HCT116 (cell line): ENCODE measurements around the gene TMEM115. TPM values are rescaled to one million over a fixed set of nuclear protein-coding genes. Genes with fewer than 3 reads are reported as not detected.

Source experiments
- ATAC-seq: fragments of 200-7000 bp; cut with Tn5 transposase; 2 replicates; pipeline ENCODE4 v1.9.1; 2020; ENCODE audit warnings: mild to moderate bottlenecking, moderate library complexity
- BruUV-seq: library from RNA; stranded (reverse); fragments of 400-500 nt; replicated peaks from 2 replicates; lab custom pipeline; 2021; lab: Mats Ljungman, UMichigan
- CTCF ChIA-PET: fragments of 300-600 bp; sonication (Branson Sonifier 250); formaldehyde crosslinking; loops from one replicate; lab custom pipeline; 2021; ENCODE audit warnings: antibody characterized with exemption; lab: Charles Lee
- POLR2A ChIA-PET: fragments of 300-600, 350-600 bp; sonication (Branson Sonifier 250); formaldehyde crosslinking; loops from one replicate; lab custom pipeline; 2021; ENCODE audit warnings: antibody characterized with exemption; lab: Charles Lee
- RAD21 ChIA-PET, 2 experiments: fragments of 300-600 bp; sonication (Branson Sonifier 250); formaldehyde crosslinking; loops; one replicate each; lab custom pipeline; 2023; ENCODE audit warnings: low total read pairs in 2 of 2; ENCODE audit not compliant: uncharacterized antibody in 2 of 2, unreplicated experiment in 2 of 2, low non-redundant PET in 1 of 2; lab: Charles Lee
- DNase-seq: peaks from one replicate; pipeline ENCODE4 v3.0.0-alpha.2; 2010; ENCODE audit warnings: low read depth, low spot score
- H2AFZ ChIP-seq: fragments of 200-600 bp; shearing (Covaris generic), sonication (generic); 2 replicates; pipeline ENCODE4 v1.6.1; 2017; ENCODE audit warnings: low read depth, mixed run types, mixed read lengths, antibody characterized with exemption, low read length; ENCODE audit not compliant: poor library complexity, severe bottlenecking
- H3K27ac ChIP-seq: 2 replicates; pipeline ENCODE4 v1.5.1; 2012; ENCODE audit warnings: low read depth, low read length
- H3K27me3 ChIP-seq: fragments of 200-600 bp; sonication (generic); 2 replicates; pipeline ENCODE4 v1.6.1; 2016; ENCODE audit warnings: mixed run types, low read length, mixed read lengths; ENCODE audit not compliant: insufficient read depth
- H3K36me3 ChIP-seq, 2 experiments: fragments of 200-500 bp in 1 of 2; fragments of 200-600 bp in 1 of 2; sonication (Bioruptor generic) in 1 of 2; sonication (generic) in 1 of 2; 2 replicates each; pipeline versions ENCODE4 v1.5.1 to v1.6.1; 2014 to 2016; ENCODE audit warnings: low read length in 2 of 2, inconsistent platforms in 1 of 2, mixed read lengths in 1 of 2, mixed run types in 1 of 2; ENCODE audit not compliant: insufficient read depth in 2 of 2, control insufficient read depth in 1 of 2
- H3K4me1 ChIP-seq, 2 experiments: fragments of 200-600 bp in 1 of 2; sonication (generic) in 1 of 2; 2 replicates each; pipeline versions ENCODE4 v1.5.1 to v1.6.1; 2012 to 2017; ENCODE audit warnings: low read length in 2 of 2, inconsistent platforms in 1 of 2, mild to moderate bottlenecking in 1 of 2, mixed read lengths in 1 of 2, mixed run types in 1 of 2, moderate library complexity in 1 of 2; ENCODE audit not compliant: insufficient read depth in 2 of 2, control insufficient read depth in 1 of 2
- H3K4me2 ChIP-seq: fragments of 200-600 bp; sonication (generic); 2 replicates; pipeline ENCODE4 v1.6.1; 2017; ENCODE audit warnings: mixed run types, low read length, mixed read lengths
- H3K4me3 ChIP-seq, 2 experiments: fragments of 200-600 bp in 1 of 2; sonication (generic) in 1 of 2; replicated peaks in 1 of 2; 2 replicates each; pipeline ENCODE4 v1.5.1; 2011 to 2016; ENCODE audit warnings: low read length in 2 of 2, control low read depth in 1 of 2, low read depth in 1 of 2, mild to moderate bottlenecking in 1 of 2, mixed read lengths in 1 of 2, mixed run types in 1 of 2
- H3K79me2 ChIP-seq: fragments of 200-600 bp; sonication (generic); 2 replicates; pipeline ENCODE4 v1.6.1; 2017; ENCODE audit warnings: mild to moderate bottlenecking, mixed run types, low read length, moderate library complexity, mixed read lengths; ENCODE audit not compliant: insufficient read depth
- H3K9ac ChIP-seq: fragments of 200-600 bp; sonication (generic); 2 replicates; pipeline ENCODE4 v1.6.1; 2016; ENCODE audit warnings: low read length, mixed read lengths
- H3K9me2 ChIP-seq: fragments of 200-600 bp; sonication (generic), shearing (Covaris generic); 2 replicates; pipeline ENCODE4 v1.6.1; 2017; ENCODE audit warnings: mixed run types, mild to moderate bottlenecking, moderate library complexity; ENCODE audit not compliant: insufficient read depth
- H3K9me3 ChIP-seq, 2 experiments: fragments of 200-500 bp in 1 of 2; fragments of 200-600 bp in 1 of 2; sonication (Bioruptor generic) in 1 of 2; sonication (generic) in 1 of 2; 2 replicates each; pipeline ENCODE4 v1.6.1; 2014 to 2017; ENCODE audit warnings: low read length in 2 of 2, mixed read lengths in 2 of 2, inconsistent platforms in 1 of 2, low read depth in 1 of 2, mild to moderate bottlenecking in 1 of 2, mixed run types in 1 of 2, moderate library complexity in 1 of 2; ENCODE audit not compliant: control insufficient read depth in 1 of 2, insufficient read depth in 1 of 2
- H4K20me1 ChIP-seq: fragments of 200-600 bp; sonication (generic), shearing (Covaris generic); 2 replicates; pipeline ENCODE4 v1.6.1; 2017; ENCODE audit warnings: mixed run types, mild to moderate bottlenecking, moderate library complexity; ENCODE audit not compliant: insufficient read depth
- CEBPB ChIP-seq: IDR thresholded peaks from 2 replicates; pipeline ENCODE4 v1.6.1; 2012; ENCODE audit warnings: low read depth
- ELF1 ChIP-seq: IDR thresholded peaks from 2 replicates; pipeline ENCODE4 v1.6.1; 2012; ENCODE audit warnings: low read depth, borderline replicate concordance
- FOSL1 ChIP-seq: IDR thresholded peaks from 2 replicates; pipeline ENCODE4 v1.6.1; 2012; ENCODE audit warnings: low read depth
- JUND ChIP-seq: IDR thresholded peaks from 2 replicates; pipeline ENCODE4 v1.6.1; 2012
- SIN3A ChIP-seq: IDR thresholded peaks from 2 replicates; pipeline ENCODE4 v1.6.1; 2012; ENCODE audit warnings: low read depth
- SRF ChIP-seq: IDR thresholded peaks from 2 replicates; pipeline ENCODE4 v1.6.1; 2012; ENCODE audit warnings: low read depth
- ZNF274 ChIP-seq: fragments of 200-500 bp; sonication (Bioruptor generic); IDR thresholded peaks from 2 replicates; pipeline ENCODE4 v1.6.1; 2014; ENCODE audit warnings: mild to moderate bottlenecking, low read depth, low read length, inconsistent platforms
- intact Hi-C: fragments of 100-400 bp; cut with micrococcal nuclease; formaldehyde crosslinking; loops from 2 replicates; pipeline ENCODE4 v1.10.0; 2022
- total RNA-seq: library from RNA; stranded (reverse); gene quantifications from one replicate; pipeline ENCODE4 v1.2.1, GENCODE V29; 2021; ENCODE audit not compliant: unreplicated experiment
- TF ChIP-seq, protein P1 (sequence below): IDR thresholded peaks from 2 replicates; pipeline ENCODE4 v1.6.1; 2012
- TF ChIP-seq, protein P2 (sequence below): IDR thresholded peaks from 2 replicates; pipeline ENCODE4 v1.6.1; 2011; ENCODE audit warnings: mild to moderate bottlenecking, low read length, moderate library complexity; ENCODE audit not compliant: insufficient replicate concordance; ENCODE audit errors: extremely low read depth
- TF ChIP-seq, protein P3 (sequence below): IDR thresholded peaks from 2 replicates; pipeline ENCODE4 v1.6.1; 2012; ENCODE audit warnings: low read depth

Gene TMEM115
- total RNA-seq, 1 experiment from 2014 or later: 24.6 TPM

DNA sequence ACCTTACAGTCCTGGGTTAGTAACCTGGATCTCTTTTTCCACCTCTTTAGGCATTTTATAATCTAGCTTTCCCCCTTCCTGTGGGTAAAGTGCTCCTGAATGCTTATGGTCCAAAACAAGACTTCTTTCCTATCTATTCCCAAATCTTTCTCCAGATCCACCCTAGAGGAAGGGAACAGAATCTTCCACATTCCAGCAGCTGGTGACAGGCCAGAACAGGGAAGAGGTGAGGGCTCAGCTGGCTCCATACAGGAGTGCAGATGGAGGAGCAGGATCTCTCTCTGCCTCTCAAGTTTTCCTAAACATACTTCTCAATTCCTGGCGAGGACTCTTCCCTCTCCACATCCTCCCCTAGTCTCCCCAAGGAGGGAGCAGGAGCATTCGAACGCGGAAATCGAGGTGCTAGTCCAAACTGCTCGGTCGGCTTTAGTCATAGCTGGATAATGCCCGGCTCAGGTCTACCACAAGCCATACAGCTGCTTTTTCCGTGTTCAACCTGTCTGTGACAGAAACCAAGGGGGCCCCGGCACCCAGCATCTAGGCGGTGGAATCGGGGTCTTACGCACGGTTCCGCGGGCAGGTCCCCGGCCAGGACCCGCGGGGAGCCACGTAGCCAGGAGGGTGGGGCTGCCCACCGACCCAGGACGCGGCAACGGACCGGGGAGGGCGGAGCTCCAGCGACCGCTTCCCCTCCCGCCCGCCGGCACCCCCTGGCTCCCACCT is 22.7 kb downstream of the TMEM115 start:
- DNase-seq (no peak), ATAC-seq (peak; percentile 39)
- CTCF ChIA-PET: interaction anchor here (0.9 to 2.6 kb wide), 13 partner anchors 9 to 275 kb away, joined by 3 to 24 read pairs (median 7); partner anchors contain the start of genes CISH, CYB561D2, GNAI2 and NPRL2
- H3K36me3 ChIP-seq: peaks cover 6 to 22% of the 10 kb centered on the region in 2 experiments; a peak in 3 of 4 replicates
- no peaks in the 10 kb centered on the region for H3K9me2 ChIP-seq
- BruUV-seq: TSS peak; percentile 64
- H3K79me2 ChIP-seq: peaks cover 77% of the 10 kb centered on the region
- H3K9ac ChIP-seq: peak overlapping the region; percentile 98
- peak overlapping the region; percentile 72 to 89 for H3K4me3 ChIP-seq
- H3K4me2 ChIP-seq: peak overlapping the region; percentile 95
- RAD21 ChIA-PET: interaction anchor here (0.9 to 1.6 kb wide), 4 partner anchors 8 to 277 kb away, joined by 3 to 5 read pairs (median 4); partner anchors contain the start of genes HYAL3 (in 1 of the 2), NAA80 (in 1 of the 2) and TUSC2 (in 1 of the 2)
- intact Hi-C loops: no loop called here
- no peak overlapping the region for H2AFZ ChIP-seq
- POLR2A ChIA-PET: interaction anchor here (0.6 to 3.1 kb wide), 13 partner anchors 9 to 275 kb away, joined by 3 to 25 read pairs (median 4); partner anchors contain the start of genes CISH, CYB561D2, GNAI2 and HYAL2
- TF ChIP-seq, protein P1, sequence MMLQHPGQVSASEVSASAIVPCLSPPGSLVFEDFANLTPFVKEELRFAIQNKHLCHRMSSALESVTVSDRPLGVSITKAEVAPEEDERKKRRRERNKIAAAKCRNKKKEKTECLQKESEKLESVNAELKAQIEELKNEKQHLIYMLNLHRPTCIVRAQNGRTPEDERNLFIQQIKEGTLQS: no peak
- TF ChIP-seq ELF1 (no peak), CEBPB (no peak), SIN3A (no peak), JUND (no peak), ZNF274 (no peak), SRF (no peak), FOSL1 (no peak)
- TF ChIP-seq, protein P2, sequence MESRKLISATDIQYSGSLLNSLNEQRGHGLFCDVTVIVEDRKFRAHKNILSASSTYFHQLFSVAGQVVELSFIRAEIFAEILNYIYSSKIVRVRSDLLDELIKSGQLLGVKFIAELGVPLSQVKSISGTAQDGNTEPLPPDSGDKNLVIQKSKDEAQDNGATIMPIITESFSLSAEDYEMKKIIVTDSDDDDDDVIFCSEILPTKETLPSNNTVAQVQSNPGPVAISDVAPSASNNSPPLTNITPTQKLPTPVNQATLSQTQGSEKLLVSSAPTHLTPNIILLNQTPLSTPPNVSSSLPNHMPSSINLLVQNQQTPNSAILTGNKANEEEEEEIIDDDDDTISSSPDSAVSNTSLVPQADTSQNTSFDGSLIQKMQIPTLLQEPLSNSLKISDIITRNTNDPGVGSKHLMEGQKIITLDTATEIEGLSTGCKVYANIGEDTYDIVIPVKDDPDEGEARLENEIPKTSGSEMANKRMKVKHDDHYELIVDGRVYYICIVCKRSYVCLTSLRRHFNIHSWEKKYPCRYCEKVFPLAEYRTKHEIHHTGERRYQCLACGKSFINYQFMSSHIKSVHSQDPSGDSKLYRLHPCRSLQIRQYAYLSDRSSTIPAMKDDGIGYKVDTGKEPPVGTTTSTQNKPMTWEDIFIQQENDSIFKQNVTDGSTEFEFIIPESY: no peak
- TF ChIP-seq, protein P3, sequence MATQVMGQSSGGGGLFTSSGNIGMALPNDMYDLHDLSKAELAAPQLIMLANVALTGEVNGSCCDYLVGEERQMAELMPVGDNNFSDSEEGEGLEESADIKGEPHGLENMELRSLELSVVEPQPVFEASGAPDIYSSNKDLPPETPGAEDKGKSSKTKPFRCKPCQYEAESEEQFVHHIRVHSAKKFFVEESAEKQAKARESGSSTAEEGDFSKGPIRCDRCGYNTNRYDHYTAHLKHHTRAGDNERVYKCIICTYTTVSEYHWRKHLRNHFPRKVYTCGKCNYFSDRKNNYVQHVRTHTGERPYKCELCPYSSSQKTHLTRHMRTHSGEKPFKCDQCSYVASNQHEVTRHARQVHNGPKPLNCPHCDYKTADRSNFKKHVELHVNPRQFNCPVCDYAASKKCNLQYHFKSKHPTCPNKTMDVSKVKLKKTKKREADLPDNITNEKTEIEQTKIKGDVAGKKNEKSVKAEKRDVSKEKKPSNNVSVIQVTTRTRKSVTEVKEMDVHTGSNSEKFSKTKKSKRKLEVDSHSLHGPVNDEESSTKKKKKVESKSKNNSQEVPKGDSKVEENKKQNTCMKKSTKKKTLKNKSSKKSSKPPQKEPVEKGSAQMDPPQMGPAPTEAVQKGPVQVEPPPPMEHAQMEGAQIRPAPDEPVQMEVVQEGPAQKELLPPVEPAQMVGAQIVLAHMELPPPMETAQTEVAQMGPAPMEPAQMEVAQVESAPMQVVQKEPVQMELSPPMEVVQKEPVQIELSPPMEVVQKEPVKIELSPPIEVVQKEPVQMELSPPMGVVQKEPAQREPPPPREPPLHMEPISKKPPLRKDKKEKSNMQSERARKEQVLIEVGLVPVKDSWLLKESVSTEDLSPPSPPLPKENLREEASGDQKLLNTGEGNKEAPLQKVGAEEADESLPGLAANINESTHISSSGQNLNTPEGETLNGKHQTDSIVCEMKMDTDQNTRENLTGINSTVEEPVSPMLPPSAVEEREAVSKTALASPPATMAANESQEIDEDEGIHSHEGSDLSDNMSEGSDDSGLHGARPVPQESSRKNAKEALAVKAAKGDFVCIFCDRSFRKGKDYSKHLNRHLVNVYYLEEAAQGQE: no peak
- no peaks in the 10 kb centered on the region for H3K9me3 ChIP-seq
- H3K4me1 ChIP-seq: peaks cover 29 to 65% of the 10 kb centered on the region in 2 experiments
- H3K27ac ChIP-seq: peak overlapping the region; percentile 82
- H4K20me1 ChIP-seq: no peaks in the 10 kb centered on the region; the same call in 1 of the 2 replicates
- no peaks in the 10 kb centered on the region for H3K27me3 ChIP-seq
